Smooth muscle cell (in vitro differentiated cells): ENCODE results near the gene CYP46A1. TPM values are rescaled to one million over a fixed set of nuclear protein-coding genes. Genes with fewer than 3 reads are reported as not detected.

ENCODE experiments used
- DNase-seq: peaks from one replicate; lab custom pipeline; 2025; ENCODE audit not compliant: unreplicated experiment; lab: John Stamatoyannopoulos, UW
- H2AFZ ChIP-seq: fragments of 200-600 bp; sonication (generic); 2 replicates; pipeline ENCODE4 v1.6.0; 2016; ENCODE audit warnings: antibody characterized with exemption, low read depth, mild to moderate bottlenecking
- H3F3A ChIP-seq: fragments of 200-600 bp; sonication (generic); 2 replicates; pipeline ENCODE4 v1.6.0; 2017; ENCODE audit warnings: antibody characterized with exemption, low read depth
- H3K27ac ChIP-seq: fragments of 200-600 bp; sonication (generic); 2 replicates; pipeline ENCODE4 v1.5.1; 2016; ENCODE audit warnings: low read depth, mild to moderate bottlenecking
- H3K27me3 ChIP-seq: fragments of 200-600 bp; sonication (generic); 2 replicates; pipeline ENCODE4 v1.6.1; 2016; ENCODE audit warnings: low read depth, mild to moderate bottlenecking
- H3K36me3 ChIP-seq: fragments of 200-600 bp; sonication (generic); 2 replicates; pipeline ENCODE4 v1.5.1; 2016; ENCODE audit warnings: low read depth
- H3K4me1 ChIP-seq: fragments of 200-600 bp; sonication (generic); 2 replicates; pipeline ENCODE4 v1.5.1; 2016; ENCODE audit warnings: low read depth
- H3K4me2 ChIP-seq: fragments of 200-600 bp; sonication (generic); 2 replicates; pipeline ENCODE4 v1.6.0; 2016; ENCODE audit warnings: mild to moderate bottlenecking
- H3K4me3 ChIP-seq: fragments of 200-600 bp; sonication (generic); 2 replicates; pipeline ENCODE4 v1.5.1; 2016; ENCODE audit warnings: mild to moderate bottlenecking
- H3K79me2 ChIP-seq: fragments of 200-600 bp; sonication (generic); 2 replicates; pipeline ENCODE4 v1.6.0; 2016; ENCODE audit warnings: low read depth, mild to moderate bottlenecking
- H3K9ac ChIP-seq: fragments of 200-600 bp; sonication (generic); 2 replicates; pipeline ENCODE4 v1.6.0; 2016; ENCODE audit warnings: low read depth
- H3K9me3 ChIP-seq: fragments of 200-600 bp; sonication (generic); replicated peaks from 2 replicates; pipeline ENCODE4 v1.5.1; 2016; ENCODE audit warnings: low read depth
- H4K20me1 ChIP-seq: fragments of 200-600 bp; sonication (generic); 2 replicates; pipeline ENCODE4 v1.6.0; 2016; ENCODE audit warnings: low read depth
- WGBS: methylation state at CpG from one replicate; pipeline ENCODE4 v1.1.7; 2016; ENCODE audit warnings: low lambda C conversion rate; 5-methylcytosine and 5-hydroxymethylcytosine counted together
- polyA plus RNA-seq: library from polyadenylated mRNA; unstranded; fragments of >200 nt; fragmentation: Nextera tagmentation; extraction: Ambion mirVana; gene quantifications from 2 replicates; pipeline ENCODE4 v1.2.1, GENCODE V29; 2016
- total RNA-seq: library from RNA; depleted of rRNA; stranded (reverse); fragments of >200 nt; gene quantifications from 2 replicates; pipeline ENCODE4 v1.2.3, GENCODE V29; 2014
- TF ChIP-seq, protein P1 (sequence below): fragments of 200-600 bp; sonication (generic); IDR thresholded peaks from 2 replicates; pipeline ENCODE4 v1.5.1; 2017; ENCODE audit warnings: borderline replicate concordance, mild to moderate bottlenecking, antibody characterized with exemption; ENCODE audit not compliant: insufficient read depth, poor library complexity, severe bottlenecking

Gene CYP46A1
- total and polyA plus RNA-seq, 2 experiments from 2014 or later = 0.63 to 1.0 TPM

DNA sequence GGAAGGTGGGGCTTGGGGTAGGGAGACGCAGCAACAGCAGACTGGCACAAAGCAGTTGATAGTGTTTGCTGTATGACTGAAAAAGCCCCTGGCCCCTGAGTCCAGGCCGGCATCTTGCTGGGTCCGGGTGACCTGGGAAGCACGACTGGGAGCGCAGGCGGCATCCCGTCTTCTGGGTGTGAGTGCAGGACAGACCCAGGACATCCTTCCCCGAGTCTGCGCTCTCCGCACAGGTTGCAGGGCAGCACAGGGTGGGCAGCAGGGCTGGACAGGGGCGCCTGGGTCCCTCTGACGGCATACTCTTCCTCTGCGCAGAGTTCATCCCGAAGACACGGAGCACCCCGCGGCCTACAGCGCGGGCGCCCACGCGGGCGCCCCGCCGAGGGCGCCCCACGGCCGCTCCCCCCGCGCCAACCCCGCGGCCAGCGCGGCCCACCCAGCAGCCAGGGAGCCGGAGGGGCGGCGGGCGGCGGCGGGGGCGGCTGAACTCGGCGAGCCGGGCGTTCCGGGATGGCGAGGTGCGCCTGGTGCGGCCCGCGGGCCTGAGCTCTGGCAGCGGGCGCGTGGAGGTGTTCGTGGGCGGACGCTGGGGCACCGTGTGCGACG lies 9.2 kb upstream of the CYP46A1 start:
- H3K9me3 ChIP-seq = no peaks in the 10 kb centered on the region
- no peaks in the 10 kb centered on the region for H4K20me1 ChIP-seq
- no peak overlapping the region for H3K27ac ChIP-seq
- no peak overlapping the region for H3K9ac ChIP-seq
- no peak overlapping the region for H3K4me3 ChIP-seq
- H3K79me2 ChIP-seq = no peaks in the 10 kb centered on the region
- no peaks in the 10 kb centered on the region for H3K36me3 ChIP-seq
- WGBS = 96% methylated on average over 27 of the region's 60 CpGs
- no peaks in the 10 kb centered on the region for H3K27me3 ChIP-seq
- H3K4me1 ChIP-seq = peaks cover 27% of the 10 kb centered on the region
- TF ChIP-seq, protein P1, sequence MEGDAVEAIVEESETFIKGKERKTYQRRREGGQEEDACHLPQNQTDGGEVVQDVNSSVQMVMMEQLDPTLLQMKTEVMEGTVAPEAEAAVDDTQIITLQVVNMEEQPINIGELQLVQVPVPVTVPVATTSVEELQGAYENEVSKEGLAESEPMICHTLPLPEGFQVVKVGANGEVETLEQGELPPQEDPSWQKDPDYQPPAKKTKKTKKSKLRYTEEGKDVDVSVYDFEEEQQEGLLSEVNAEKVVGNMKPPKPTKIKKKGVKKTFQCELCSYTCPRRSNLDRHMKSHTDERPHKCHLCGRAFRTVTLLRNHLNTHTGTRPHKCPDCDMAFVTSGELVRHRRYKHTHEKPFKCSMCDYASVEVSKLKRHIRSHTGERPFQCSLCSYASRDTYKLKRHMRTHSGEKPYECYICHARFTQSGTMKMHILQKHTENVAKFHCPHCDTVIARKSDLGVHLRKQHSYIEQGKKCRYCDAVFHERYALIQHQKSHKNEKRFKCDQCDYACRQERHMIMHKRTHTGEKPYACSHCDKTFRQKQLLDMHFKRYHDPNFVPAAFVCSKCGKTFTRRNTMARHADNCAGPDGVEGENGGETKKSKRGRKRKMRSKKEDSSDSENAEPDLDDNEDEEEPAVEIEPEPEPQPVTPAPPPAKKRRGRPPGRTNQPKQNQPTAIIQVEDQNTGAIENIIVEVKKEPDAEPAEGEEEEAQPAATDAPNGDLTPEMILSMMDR = no peak
- no peak overlapping the region for H2AFZ ChIP-seq
- no peak for DNase-seq
- H3K4me2 ChIP-seq = no peak overlapping the region
- peaks cover 6% of the 10 kb centered on the region for H3F3A ChIP-seq

DNA sequence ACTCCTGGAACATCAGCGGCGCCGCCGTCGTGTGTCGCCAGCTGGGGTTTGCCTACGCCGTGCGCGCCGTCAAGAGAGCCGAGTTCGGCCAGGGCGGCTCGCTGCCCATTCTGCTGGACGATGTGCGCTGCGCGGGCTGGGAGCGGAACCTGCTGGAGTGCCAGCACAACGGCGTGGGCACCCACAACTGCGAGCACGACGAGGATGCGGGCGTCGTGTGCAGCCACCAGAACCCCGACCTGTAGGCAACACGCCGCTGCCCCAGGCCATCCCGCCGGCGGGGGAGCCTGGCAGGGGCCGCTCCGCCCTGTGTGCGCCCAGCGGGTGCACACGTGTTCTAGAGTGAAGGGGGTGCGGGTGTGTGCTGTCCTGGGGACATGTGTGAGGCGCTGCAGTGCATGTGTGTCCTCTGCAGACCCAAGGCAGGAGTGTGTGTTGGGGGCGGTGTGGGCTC lies 8.7 kb upstream of the CYP46A1 start:
- Histone ChIP-seq H3K27me3 (no peaks in the 10 kb centered on the region), H4K20me1 (no peaks in the 10 kb centered on the region), H3K36me3 (no peaks in the 10 kb centered on the region), H3K4me3 (no peak overlapping the region), H3K4me1 (peaks cover 23% of the 10 kb centered on the region), H3K9ac (no peak overlapping the region), H3K27ac (no peak overlapping the region), H2AFZ (no peak overlapping the region), H3K9me3 (no peaks in the 10 kb centered on the region), H3F3A (peaks cover 6% of the 10 kb centered on the region), H3K79me2 (no peaks in the 10 kb centered on the region), H3K4me2 (no peak overlapping the region)
- no peak for DNase-seq
- TF ChIP-seq, protein P1 = no peak
- 97% methylated on average over 42 of the region's 42 CpGs for WGBS

DNA sequence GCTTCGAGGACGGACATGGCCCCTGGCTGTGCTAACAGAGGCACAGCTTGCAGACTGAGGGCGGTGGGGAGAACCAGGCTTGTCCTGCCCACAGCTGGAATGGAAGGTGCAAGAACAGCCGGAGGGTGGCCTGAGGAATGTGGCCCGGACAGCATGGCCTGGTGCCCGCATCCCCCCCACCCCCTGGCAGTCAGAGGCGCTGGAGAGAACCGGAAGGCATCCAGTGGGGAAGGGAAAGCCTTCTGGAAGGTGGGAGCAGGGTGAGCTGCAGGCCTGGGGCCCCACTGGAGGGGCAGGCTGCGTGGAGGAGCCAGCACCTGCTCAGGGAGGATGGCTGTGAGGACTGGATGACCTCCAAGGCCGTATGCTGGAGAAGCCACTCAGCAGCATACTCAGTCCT lies 8.1 kb upstream of the CYP46A1 start:
- H2AFZ ChIP-seq = no peak overlapping the region
- no peaks in the 10 kb centered on the region for H3K9me3 ChIP-seq
- H3K27me3 ChIP-seq = no peaks in the 10 kb centered on the region
- 81% methylated on average over 9 of the region's 10 CpGs for WGBS
- H3K9ac ChIP-seq = no peak overlapping the region
- no peak overlapping the region for H3K4me2 ChIP-seq
- H3K27ac ChIP-seq = no peak overlapping the region
- peaks cover 2% of the 10 kb centered on the region for H3F3A ChIP-seq
- TF ChIP-seq, protein P1 = no peak
- peaks cover 18% of the 10 kb centered on the region for H3K4me1 ChIP-seq
- no peaks in the 10 kb centered on the region for H3K36me3 ChIP-seq
- no peaks in the 10 kb centered on the region for H3K79me2 ChIP-seq
- DNase-seq = no peak
- H4K20me1 ChIP-seq = no peaks in the 10 kb centered on the region
- no peak overlapping the region for H3K4me3 ChIP-seq

DNA sequence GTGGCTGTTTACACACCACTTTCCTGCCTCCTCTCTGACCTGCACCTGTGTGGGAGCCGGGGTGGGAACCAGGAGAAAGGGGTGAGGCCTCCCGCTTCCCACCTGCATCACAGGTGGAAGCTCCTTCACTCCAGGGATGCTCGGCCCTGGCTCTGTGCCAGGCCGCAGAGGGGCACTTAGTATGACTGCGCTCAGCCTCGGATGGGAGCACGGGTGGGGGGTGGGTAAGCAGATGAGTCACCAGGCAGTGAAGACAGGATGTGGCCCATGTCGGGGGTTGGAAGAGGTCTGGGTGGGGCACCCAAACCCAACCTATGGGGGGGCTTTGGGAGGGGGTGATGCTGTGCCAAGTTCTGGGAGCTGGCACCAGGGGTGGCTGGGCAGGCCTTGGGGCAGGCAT lies 7.4 kb upstream of the CYP46A1 start:
- Histone ChIP-seq H3K36me3 (no peaks in the 10 kb centered on the region), H3K27ac (no peak overlapping the region), H3K79me2 (no peaks in the 10 kb centered on the region), H4K20me1 (no peaks in the 10 kb centered on the region), H3K9me3 (no peaks in the 10 kb centered on the region), H3K9ac (no peak overlapping the region), H3K27me3 (no peaks in the 10 kb centered on the region), H3K4me2 (no peak overlapping the region), H3K4me3 (no peak overlapping the region), H3F3A (no peaks in the 10 kb centered on the region), H2AFZ (no peak overlapping the region), H3K4me1 (peaks cover 11% of the 10 kb centered on the region)
- DNase-seq = no peak
- 61% methylated on average over 8 of the region's 8 CpGs for WGBS
- TF ChIP-seq, protein P1 = no peak
